RWPE2 (cell line): ENCODE results near the gene APOBEC2.

Source experiments
- ATAC-seq: fragments of 200-7000 bp; cut with Tn5 transposase; 3 replicates; pipeline ENCODE4 v1.9.1; 2021; ENCODE audit warnings: low read depth
- DNase-seq: peaks from one replicate; pipeline ENCODE4 v3.0.0-alpha.2; 2020; ENCODE audit warnings: low spot score
- H3K27ac ChIP-seq: fragments of 450-650 bp; 2 replicates; pipeline ENCODE4 v1.5.1; 2017; ENCODE audit warnings: mild to moderate bottlenecking; ENCODE audit not compliant: poor library complexity, severe bottlenecking
- H3K27me3 ChIP-seq: fragments of 250-450 bp; sonication (Bioruptor Pico); 2 replicates; pipeline ENCODE4 v1.5.1; 2021; ENCODE audit warnings: mild to moderate bottlenecking, moderate library complexity; ENCODE audit not compliant: insufficient read depth, poor library complexity, severe bottlenecking
- H3K36me3 ChIP-seq: fragments of 250-450 bp; sonication (Bioruptor Pico); 2 replicates; pipeline ENCODE4 v1.5.1; 2020; ENCODE audit warnings: low read depth, mild to moderate bottlenecking, moderate library complexity
- H3K4me1 ChIP-seq: fragments of 250-450 bp; sonication (Bioruptor Pico); 2 replicates; pipeline ENCODE4 v1.5.1; 2021; ENCODE audit warnings: mild to moderate bottlenecking, moderate library complexity; ENCODE audit not compliant: insufficient read depth, poor library complexity, severe bottlenecking
- H3K4me3 ChIP-seq: fragments of 250-450 bp; sonication (Bioruptor Pico); 2 replicates; pipeline ENCODE4 v1.5.1; 2021; ENCODE audit warnings: mild to moderate bottlenecking, moderate library complexity; ENCODE audit not compliant: severe bottlenecking
- H3K9me3 ChIP-seq: fragments of 250-450 bp; sonication (Bioruptor Pico); 2 replicates; pipeline ENCODE4 v1.5.1; 2021; ENCODE audit warnings: mild to moderate bottlenecking, moderate library complexity; ENCODE audit not compliant: severe bottlenecking
- CTCF ChIP-seq: fragments of 450-650 bp; IDR thresholded peaks from one replicate; pipeline ENCODE4 v1.5.1; 2017; ENCODE audit warnings: mild to moderate bottlenecking, moderate library complexity; ENCODE audit not compliant: poor library complexity, severe bottlenecking

Gene APOBEC2

DNA sequence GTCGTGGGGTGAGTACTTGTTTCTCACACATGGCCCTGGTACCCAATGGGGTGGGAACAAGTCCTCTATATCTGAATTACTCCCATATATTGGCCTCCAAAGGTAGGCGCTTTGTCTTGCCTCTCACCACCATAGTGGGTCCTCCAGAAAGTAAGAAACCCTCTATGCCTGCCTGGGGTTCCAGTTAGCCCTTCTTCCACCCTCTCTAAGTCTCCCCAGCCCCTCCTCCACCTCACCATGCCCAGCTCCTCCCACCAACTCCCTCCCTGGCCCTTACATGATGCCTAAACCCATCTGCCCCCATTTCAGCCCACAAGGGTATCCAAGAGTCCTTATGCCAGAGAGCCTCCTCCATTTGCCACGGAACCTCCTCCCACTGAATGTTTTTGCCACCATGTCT, 9.9 kb upstream of the APOBEC2 start:
- H3K4me1 ChIP-seq: peaks cover 25% of the 10 kb centered on the region
- H3K4me3 ChIP-seq: no peak overlapping the region
- DNase-seq (no peak), ATAC-seq (no peak)
- no peak overlapping the region for H3K27ac ChIP-seq
- no peaks in the 10 kb centered on the region for H3K36me3 ChIP-seq
- no peak for TF ChIP-seq CTCF
- no peaks in the 10 kb centered on the region for H3K27me3 ChIP-seq
- H3K9me3 ChIP-seq: no peaks in the 10 kb centered on the region

DNA sequence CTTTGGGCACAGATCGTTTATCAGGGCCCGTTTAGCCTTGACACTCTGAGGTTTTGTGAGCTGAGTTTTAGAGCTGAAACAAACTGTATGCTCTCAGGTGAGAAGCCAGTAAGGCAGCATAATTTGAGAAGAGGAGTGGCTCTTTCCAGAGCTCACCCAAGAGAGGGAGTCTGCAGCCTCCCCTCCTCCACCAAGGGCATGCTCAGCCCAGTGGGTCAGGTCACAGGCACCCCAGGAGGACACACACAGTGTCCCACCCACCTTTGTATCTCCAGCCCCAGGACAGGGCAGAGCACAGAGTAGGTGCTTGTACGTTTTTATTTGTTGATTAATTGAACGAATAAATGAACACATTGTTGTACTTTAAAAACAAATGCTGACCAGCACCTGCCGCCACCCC, 7.3 kb upstream of the APOBEC2 start:
- DNase-seq: no peak
- no peak for TF ChIP-seq CTCF
- no peak for ATAC-seq
- Histone ChIP-seq H3K9me3 (no peaks in the 10 kb centered on the region), H3K4me1 (peaks cover 7% of the 10 kb centered on the region), H3K27ac (no peak overlapping the region), H3K4me3 (no peak overlapping the region), H3K27me3 (no peaks in the 10 kb centered on the region), H3K36me3 (no peaks in the 10 kb centered on the region)

- ATAC-seq: no peak
- H3K9me3 ChIP-seq: no peaks in the 10 kb centered on the region
- TF ChIP-seq CTCF: no peak
- no peak overlapping the region for H3K4me3 ChIP-seq
- H3K27me3 ChIP-seq: no peaks in the 10 kb centered on the region
- peaks cover 2% of the 10 kb centered on the region for H3K4me1 ChIP-seq
- DNase-seq: no peak
- H3K36me3 ChIP-seq: no peaks in the 10 kb centered on the region
- H3K27ac ChIP-seq: no peak overlapping the region
Observed at GRCh38 chr6:41046084-41046483, 6.9 kb upstream of the APOBEC2 start.

DNA sequence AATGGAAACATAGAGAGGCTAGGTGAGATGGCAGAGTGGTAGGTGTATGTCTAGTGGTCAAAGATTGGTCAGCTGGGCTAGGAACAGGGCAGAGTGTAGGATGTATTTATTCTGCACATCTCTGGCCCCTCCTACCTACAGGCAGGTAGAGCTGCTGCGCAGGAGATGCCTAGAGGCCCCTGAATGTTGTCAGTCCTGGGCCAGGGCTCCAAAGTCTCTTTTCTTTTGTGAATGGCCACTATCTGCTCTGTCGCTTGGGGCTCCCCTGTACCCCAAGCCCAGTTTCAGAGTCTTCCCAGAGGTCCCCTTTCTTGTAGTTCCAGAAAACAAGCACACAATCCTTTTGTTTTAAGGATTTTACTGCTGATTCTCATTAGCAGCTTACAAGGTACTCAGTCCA, 5.7 kb upstream of the APOBEC2 start:
- ATAC-seq: no peak
- H3K27ac ChIP-seq: no peak overlapping the region
- H3K36me3 ChIP-seq: no peaks in the 10 kb centered on the region
- no peak for DNase-seq
- H3K9me3 ChIP-seq: no peaks in the 10 kb centered on the region
- no peak overlapping the region for H3K4me3 ChIP-seq
- TF ChIP-seq CTCF: no peak
- no peaks in the 10 kb centered on the region for H3K27me3 ChIP-seq
- H3K4me1 ChIP-seq: no peaks in the 10 kb centered on the region

DNA sequence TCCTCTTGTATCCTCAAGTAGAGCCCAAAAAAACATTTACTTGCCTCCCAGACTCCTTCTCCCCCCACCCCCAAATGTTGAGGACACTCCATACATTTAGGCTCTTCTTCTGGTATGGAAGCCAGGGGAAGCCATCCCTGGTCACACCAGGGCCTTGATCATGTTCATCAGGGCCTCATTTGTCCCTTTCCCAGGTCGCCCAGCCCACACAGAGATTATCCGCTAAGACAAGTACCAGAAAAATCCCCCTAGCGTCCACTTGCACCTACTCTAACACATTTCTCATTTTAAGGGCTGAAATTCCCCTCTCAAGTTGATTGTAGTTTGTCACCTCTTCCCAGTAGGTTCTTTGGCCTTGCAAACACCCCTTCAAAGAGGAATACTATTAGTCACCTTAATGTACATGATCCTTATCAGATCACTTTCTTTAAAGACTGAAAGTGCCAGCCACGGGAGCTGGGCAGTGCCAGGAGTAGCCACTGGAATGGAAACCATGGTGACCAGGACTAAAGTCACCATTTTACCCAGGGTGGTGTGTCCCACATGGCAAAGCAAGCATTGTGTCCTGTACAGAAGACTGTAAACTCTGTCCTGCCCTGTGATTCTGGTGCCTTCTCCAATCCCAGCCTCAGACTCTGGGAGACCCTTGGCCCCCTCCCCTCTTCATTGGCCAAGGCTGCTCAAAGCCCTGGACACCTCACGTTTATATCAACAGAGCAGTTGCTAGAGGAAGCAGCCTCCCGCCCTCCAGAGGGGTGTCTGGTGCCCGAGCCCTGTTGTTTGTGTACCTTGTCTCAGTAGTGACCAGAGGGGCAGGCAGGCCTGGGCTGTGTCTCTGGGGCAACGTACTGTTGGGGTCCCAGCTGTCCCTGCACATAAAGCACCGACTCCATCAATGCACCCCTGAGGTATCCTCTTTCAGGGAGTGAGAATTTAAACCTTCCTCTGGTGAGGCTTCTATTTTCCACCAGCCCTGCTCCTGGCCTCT, 5.0 kb upstream of the APOBEC2 start:
- Histone ChIP-seq H3K36me3 (no peaks in the 10 kb centered on the region), H3K4me3 (no peak overlapping the region), H3K27me3 (no peaks in the 10 kb centered on the region), H3K9me3 (no peaks in the 10 kb centered on the region), H3K4me1 (no peaks in the 10 kb centered on the region), H3K27ac (no peak overlapping the region)
- TF ChIP-seq CTCF: no peak
- DNase-seq (no peak), ATAC-seq (no peak)
